ENCODE measurements around the gene GLYAT.

DNA sequence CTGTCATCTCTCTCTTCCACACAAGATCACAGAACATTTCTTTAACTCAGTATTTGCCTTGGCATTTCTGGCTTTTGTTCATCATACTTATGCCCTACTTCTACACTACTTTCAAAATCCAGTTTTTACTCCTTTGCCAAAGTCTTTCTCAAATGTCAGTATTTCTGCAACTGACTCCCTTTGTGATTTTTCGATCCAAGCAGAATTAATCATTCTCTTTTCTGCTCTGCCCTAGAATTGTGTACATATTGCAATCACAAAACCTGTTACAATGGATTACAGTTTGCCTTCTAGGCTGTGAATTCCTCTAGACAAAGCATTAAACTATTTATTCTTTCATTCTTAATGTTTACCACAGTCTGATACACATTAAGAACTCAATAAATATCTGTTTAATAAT, 33.3 kb upstream of the GLYAT start:
- no peak for TF ChIP-seq EZH2phosphoT487 (conservative IDR thresholded peaks at IDR 0.05; ENCODE audit: low read length)
- TF ChIP-seq, protein P1, sequence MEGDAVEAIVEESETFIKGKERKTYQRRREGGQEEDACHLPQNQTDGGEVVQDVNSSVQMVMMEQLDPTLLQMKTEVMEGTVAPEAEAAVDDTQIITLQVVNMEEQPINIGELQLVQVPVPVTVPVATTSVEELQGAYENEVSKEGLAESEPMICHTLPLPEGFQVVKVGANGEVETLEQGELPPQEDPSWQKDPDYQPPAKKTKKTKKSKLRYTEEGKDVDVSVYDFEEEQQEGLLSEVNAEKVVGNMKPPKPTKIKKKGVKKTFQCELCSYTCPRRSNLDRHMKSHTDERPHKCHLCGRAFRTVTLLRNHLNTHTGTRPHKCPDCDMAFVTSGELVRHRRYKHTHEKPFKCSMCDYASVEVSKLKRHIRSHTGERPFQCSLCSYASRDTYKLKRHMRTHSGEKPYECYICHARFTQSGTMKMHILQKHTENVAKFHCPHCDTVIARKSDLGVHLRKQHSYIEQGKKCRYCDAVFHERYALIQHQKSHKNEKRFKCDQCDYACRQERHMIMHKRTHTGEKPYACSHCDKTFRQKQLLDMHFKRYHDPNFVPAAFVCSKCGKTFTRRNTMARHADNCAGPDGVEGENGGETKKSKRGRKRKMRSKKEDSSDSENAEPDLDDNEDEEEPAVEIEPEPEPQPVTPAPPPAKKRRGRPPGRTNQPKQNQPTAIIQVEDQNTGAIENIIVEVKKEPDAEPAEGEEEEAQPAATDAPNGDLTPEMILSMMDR (IDR thresholded peaks at IDR 0.05; ENCODE audit: insufficient read depth, low read length, poor library complexity, severe bottlenecking) = no peak

Data from SU-DHL-6 (cell line).